AG04449 (cell line): ENCODE measurements around the gene WDR45B.

ENCODE experiments used
- CTCF ChIA-PET: fragments of 350-600 bp; formaldehyde crosslinking; extraction: SDS; loops from one replicate; lab custom pipeline; 2021; ENCODE audit warnings: antibody characterized with exemption; lab: Yijun Ruan, JAX
- POLR2A ChIA-PET: fragments of 400-600, 350-600 bp; formaldehyde crosslinking; extraction: SDS; loops from one replicate; lab custom pipeline; 2020; ENCODE audit warnings: antibody characterized with exemption, inconsistent platforms; lab: Yijun Ruan, JAX
- DNase-seq: peaks from one replicate; pipeline ENCODE4 v3.0.0-alpha.2; 2010; ENCODE audit warnings: low read depth, low spot score
- H3K4me3 ChIP-seq: 2 replicates; pipeline ENCODE4 v1.5.1; 2011; ENCODE audit warnings: low read depth, mild to moderate bottlenecking, control low read depth, low read length
- TF ChIP-seq, protein P1 (sequence below): IDR thresholded peaks from one replicate; pipeline ENCODE4 v1.5.1; 2011; ENCODE audit warnings: mild to moderate bottlenecking, moderate library complexity, low read length, control low read depth, inconsistent platforms; ENCODE audit not compliant: insufficient read depth; ENCODE audit errors: missing control alignments

Gene WDR45B

DNA sequence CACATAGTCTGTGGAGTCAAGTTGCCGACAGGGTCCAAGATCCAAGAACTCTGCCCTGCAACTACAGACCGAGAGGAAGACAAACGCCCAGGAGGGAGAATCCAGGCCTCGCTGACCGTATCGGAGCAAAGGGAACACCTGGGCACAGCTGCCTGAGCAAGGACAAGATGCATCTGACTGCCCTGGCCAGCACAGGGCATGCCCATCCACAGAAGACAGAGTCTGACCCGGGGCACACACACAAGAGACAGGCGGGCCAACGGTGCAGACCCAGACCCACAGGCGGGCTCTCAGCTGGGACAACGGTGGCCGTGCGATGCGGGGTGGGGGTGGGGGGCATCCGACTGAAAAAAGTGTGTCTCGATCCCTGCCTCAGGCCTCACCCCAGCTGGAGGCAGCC is 44.0 kb upstream of the WDR45B start:
- TF ChIP-seq, protein P1, sequence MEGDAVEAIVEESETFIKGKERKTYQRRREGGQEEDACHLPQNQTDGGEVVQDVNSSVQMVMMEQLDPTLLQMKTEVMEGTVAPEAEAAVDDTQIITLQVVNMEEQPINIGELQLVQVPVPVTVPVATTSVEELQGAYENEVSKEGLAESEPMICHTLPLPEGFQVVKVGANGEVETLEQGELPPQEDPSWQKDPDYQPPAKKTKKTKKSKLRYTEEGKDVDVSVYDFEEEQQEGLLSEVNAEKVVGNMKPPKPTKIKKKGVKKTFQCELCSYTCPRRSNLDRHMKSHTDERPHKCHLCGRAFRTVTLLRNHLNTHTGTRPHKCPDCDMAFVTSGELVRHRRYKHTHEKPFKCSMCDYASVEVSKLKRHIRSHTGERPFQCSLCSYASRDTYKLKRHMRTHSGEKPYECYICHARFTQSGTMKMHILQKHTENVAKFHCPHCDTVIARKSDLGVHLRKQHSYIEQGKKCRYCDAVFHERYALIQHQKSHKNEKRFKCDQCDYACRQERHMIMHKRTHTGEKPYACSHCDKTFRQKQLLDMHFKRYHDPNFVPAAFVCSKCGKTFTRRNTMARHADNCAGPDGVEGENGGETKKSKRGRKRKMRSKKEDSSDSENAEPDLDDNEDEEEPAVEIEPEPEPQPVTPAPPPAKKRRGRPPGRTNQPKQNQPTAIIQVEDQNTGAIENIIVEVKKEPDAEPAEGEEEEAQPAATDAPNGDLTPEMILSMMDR: no peak
- DNase-seq: no peak
- ChIA-PET CTCF (no interaction called here), POLR2A (no interaction called here)
- H3K4me3 ChIP-seq: no peak overlapping the region

DNA sequence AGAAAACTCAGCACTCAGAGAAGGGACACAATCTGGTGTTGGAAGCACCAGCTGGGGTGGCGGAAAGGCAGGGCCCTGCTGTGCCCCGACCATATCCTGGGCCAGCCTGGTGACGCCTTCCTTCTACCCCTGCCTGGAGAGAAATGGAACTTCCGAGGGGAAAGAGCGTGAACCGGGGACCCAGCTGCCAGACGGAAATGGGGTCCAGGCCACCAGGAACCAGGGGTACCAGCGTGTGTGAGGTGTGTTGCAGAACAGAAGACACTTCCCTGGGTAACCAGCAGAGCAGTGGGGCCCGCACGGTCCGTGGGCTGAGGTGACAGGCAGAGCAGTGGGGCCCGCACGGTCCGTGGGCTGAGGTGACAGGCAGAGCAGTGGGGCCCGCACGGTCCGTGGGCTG is 43.5 kb upstream of the WDR45B start:
- ChIA-PET CTCF (interaction anchor here (1.5 kb wide), 1 partner anchor 11 kb away, joined by 4 read pairs; no protein-coding TSS in a partner anchor), POLR2A (no interaction called here)
- no peak for DNase-seq
- H3K4me3 ChIP-seq: no peak overlapping the region
- TF ChIP-seq, protein P1: no peak

DNA sequence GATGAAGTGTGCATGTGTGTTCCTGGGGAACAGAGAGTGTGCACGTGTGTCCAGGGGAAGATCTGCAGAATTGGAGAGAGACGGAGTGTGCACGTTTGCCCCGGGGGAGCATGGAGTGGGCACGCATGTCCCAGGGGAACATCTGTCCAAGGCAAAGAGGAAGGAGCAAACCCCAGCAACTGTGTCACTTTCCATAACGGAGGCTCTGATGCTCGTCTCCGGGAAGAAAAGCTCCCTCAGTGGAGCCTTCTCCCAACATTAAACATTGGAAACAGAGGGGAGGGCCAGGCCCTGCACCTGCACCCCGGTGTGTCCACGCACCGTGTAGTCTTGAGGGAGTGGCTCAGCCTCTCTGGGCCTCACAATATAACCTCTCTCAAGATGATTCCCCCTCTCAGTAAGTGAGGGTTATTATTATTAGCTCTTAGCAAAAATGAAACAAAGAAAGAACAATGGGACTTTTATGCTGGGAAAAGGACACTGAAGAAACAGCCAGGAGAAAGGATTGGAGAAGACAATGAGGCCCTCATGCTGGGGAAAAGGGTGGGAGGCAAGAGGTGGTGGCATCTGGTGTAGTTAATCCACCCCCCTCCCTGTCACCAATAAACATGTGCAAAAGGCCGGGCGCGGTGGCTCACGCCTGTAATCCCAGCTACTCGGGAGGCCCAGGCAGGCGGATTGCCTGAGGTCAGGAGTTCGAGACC is 42.7 kb upstream of the WDR45B start:
- no peak for DNase-seq
- TF ChIP-seq, protein P1: no peak
- H3K4me3 ChIP-seq: no peak overlapping the region
- ChIA-PET CTCF (interaction anchor here (1.5 kb wide), 1 partner anchor 11 kb away, joined by 4 read pairs; no protein-coding TSS in a partner anchor), POLR2A (no interaction called here)

DNA sequence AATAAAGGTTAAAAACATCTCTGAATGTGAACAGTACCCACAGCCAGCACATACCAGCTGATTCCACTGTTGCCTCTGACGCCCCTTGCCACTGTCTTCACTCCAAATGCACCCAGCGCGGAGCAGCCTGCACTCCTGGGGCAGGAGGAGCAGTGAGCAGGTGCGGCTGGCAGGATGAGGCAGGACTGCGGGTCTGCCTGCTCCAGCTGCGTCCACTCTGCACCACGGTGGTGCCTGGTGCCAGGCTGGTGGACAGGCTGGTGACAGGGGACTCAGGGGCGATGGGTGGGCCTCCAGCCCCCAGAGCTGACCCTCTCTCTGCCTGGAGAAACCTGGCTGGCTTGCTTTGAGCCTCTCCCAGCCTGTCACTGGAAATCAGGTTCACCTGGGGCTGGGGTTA is 40.8 kb upstream of the WDR45B start:
- TF ChIP-seq, protein P1: no peak
- H3K4me3 ChIP-seq: no peak overlapping the region
- no peak for DNase-seq
- POLR2A ChIA-PET: no interaction called here
- CTCF ChIA-PET: no interaction called here

DNA sequence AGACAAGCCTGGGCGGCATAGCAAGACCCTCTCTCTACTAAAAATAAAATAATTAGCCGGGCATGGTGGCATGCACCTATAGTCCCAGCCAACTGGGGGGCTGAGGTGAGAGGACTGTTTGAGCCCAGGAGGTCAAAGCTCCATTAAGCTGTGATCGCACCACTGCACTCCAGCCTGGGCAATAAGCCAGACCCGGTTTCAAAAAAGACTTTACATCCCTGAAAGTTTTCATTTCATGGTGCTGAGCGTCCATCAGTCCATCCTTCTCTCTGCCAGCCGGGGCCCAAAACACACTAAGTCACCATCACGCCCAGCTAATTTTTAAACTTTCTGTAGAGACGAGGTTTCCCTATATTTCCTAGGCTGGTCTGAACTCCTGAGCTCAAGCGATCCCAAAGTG is 39.6 kb upstream of the WDR45B start:
- CTCF ChIA-PET: no interaction called here
- DNase-seq: no peak
- POLR2A ChIA-PET: no interaction called here
- TF ChIP-seq, protein P1: no peak
- H3K4me3 ChIP-seq: no peak overlapping the region

DNA sequence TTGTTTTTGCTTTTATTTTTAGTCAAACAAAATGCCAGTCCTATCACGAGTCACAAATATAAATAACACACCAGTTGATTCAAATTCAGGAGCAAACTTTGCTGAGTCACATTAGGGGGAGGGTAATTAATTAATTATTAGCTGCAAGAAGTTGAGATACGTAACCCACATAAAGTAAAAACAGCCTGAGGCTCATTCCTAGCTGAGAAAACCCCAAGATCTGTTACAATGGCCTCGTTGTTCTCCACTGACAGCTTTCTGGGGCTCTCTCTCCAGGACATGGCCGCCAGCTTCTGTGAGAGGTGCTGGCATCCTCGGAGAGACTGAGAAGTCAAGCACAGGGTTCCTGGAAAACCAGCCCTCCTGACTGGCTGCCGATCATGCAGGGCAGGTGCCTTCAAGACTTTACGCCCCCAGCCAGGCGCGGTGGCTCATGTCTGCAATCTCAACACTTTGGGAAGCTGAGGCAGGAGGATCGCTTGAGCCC is 39.2 kb upstream of the WDR45B start:
- H3K4me3 ChIP-seq: no peak overlapping the region
- ChIA-PET POLR2A (no interaction called here), CTCF (no interaction called here)
- TF ChIP-seq, protein P1: no peak
- DNase-seq: no peak
